ENCODE results near the gene DCAF10.
"Not testable (repeated sequence)": the region's sequence is repeated elsewhere in the genome, so short reads cannot be mapped to it uniquely, and the experiment has no call there.

The DCAF10 gene

GRCh38 chr9:37790096-37790495 lies 10.5 kb upstream of the DCAF10 start:
- DNase-seq (ENCODE audit: low read depth) = no peak

DNA sequence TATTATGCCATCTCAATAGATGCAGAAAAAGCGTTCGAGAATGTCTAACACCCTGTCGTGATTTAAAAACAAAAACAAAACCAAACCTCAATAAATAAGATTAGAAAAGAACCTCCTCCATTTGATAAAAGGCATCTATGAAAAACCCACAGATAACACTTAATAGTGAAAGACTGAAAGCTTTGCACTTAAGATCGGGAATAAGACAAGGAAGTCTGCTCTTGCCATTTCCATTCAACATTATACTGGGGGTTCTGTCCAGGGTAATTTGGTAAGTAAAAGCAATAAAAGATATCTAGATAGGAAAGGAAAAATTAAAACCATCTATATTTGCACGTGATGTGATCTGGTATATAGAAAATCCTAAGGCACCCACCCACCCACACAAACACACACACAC lies 8.5 kb upstream of the DCAF10 start:
- DNase-seq (ENCODE audit: low read depth) = no peak

GRCh38 chr9:37796232-37796631 lies 4.4 kb upstream of the DCAF10 start:
- no peak for DNase-seq (ENCODE audit: low read depth)

DNA sequence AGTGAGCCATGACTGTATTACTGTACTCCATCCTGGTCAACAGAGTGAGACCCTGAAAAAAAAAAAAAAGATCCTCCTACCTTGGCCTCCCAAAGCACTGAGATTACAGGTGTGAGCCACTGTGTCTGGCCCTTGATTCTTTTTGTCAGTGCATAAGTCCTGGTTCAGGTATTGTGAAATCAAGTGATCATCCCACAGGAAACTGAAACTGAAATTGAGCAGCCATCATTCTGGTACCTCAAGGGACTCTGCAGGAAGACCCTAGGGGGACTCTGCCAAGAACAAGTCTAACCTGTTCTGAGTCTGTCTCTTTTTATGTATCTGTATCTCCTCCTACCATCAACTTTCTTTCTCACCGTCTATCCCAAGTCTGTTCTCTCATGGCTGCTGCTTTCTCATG lies 1.9 kb upstream of the DCAF10 start:
- DNase-seq (ENCODE audit: low read depth) = no peak

DNA sequence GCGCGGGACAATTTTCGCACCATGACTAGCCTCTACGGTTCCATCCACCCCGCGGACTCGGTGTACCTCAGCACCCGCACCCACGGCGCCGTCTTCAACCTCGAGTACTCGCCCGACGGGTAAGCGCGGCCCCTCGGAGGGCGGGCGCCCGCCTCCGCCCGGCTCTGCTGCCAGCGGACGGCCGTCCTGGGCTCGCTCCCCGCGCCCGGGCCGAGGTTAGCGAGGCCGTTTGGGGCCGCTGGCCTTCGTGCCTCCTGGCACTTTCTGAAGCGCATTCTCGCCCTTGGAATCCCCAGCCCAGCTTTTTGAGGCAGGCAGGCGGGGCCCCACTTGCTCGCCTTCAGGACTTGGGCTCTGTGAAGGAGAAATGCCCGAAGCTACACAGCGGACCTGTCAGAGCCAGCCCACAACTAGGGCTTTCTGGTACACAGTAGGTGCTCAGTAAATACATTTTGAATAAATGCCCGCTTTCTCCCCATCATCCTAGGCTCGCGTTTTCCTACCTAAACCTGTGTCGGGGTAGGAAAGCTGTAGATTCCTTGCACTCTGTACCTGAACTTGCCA lies 772 bp downstream of the DCAF10 start:
- DNase-seq (ENCODE audit: low read depth) = peak; percentile 7

DNA sequence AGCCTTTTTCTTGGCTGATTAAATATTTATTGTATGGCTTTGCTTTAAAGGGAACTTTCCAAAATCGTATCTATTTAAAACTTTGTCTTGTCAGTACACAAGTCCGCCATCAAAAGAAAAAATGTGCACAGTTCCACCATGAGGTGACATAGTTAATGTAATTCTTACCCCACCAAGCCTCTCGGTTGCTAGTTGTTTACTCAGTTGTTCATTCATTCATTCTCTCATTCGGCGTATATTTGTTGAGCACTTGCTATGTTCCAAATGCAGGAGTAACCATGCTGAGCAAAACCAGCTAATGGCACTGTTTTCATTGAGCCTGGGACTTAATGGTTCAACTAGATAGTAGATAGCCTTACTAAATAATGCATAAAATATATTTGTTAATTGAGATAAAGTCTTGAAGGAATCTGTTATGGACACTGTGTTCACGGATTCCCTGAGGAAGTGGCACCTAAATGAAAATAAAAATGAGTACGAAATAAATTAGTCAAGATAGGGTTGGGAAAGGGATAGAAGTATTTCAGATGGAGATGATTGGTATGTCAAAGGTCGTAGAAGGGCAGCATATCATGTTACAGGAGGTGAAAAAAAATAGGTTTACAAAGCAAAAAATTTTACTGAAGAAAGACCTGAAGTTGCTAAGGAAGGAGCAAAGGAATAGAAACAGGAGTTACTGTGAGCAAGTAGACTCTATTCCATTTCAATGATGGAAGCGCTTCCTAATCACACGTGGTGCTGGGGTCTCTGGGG lies 1.5 kb downstream of the DCAF10 start:
- no peak for DNase-seq (ENCODE audit: low read depth)

DNA sequence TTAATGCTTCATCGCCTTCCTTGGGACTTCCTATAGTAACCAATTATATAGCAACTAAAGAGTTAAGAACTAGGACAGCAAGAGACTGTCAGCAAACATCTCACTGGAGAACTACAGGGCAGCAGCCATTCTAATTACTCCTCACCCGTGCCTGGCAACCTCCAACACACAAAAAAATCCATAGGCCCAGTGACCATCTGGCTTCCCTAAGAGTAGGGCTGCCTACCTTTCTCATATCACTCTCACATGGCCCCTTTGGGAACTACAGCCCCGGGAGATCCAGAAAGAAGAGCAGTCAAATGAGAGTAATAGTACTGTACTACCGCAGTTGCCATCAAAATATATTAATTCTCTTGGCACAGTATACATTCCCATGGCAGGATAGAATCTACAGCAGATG lies 5.7 kb downstream of the DCAF10 start:
- DNase-seq (ENCODE audit: low read depth) = no peak

GRCh38 chr9:37809676-37810075 lies 9.1 kb downstream of the DCAF10 start:
- DNase-seq (ENCODE audit: low read depth) = not testable (repeated sequence)

- DNase-seq (ENCODE audit: low read depth) = no peak
Measured at GRCh38 chr9:37811906-37812476, 11.4 kb downstream of the DCAF10 start.

DNA sequence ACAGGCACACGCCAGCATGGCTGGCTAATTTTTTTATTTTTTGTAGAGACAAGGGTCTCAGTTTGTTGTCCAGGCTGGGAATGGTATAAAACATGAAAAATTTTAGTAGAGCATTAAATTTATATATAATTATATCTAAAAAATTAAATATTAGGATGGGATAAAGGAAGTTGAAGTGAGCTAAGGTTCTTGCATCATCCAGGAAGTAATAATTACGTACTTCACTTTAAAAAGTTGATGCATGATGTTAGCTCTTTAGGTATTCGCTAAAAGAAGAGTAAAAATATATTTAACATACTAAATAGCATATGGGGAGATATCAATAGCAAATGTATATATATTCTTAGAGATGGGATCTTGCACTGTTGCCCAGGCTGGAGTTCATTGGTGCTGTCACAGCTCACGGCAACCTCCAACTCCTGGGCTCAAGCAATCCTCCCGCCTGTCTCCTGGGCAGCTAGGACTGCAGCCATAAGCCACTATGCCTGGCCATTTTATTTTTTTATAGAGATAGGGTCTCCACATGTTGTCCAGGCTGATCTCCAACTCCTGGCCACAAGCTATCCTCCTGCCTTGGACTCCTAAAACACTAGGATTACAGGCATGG lies 12.3 kb downstream of the DCAF10 start:
- no peak for DNase-seq (ENCODE audit: low read depth)

DNA sequence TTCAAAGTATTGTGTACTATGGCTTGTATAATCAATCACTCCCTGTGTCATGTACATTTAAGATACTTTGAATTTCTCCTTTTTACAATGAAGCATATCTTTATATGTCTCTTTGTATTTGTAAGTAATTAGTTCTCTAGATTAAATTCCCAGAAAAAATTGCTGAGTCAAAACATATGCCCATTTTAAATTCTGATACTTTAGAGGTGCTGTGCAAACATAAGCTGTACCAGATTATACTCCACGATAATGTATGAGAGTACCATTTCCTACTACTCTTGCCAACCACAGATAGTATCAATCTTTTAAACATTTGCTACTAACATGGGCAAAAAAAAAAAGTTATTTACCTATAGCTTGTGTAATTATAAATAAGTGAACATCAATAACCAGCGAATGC lies 18.3 kb downstream of the DCAF10 start:
- DNase-seq (ENCODE audit: low read depth) = no peak

- no peak for DNase-seq (ENCODE audit: low read depth)
Measured at GRCh38 chr9:37820142-37820541, 19.5 kb downstream of the DCAF10 start.

- not testable (repeated sequence) for DNase-seq (ENCODE audit: low read depth)
Measured at GRCh38 chr9:37825174-37825573, 24.6 kb downstream of the DCAF10 start.

DNA sequence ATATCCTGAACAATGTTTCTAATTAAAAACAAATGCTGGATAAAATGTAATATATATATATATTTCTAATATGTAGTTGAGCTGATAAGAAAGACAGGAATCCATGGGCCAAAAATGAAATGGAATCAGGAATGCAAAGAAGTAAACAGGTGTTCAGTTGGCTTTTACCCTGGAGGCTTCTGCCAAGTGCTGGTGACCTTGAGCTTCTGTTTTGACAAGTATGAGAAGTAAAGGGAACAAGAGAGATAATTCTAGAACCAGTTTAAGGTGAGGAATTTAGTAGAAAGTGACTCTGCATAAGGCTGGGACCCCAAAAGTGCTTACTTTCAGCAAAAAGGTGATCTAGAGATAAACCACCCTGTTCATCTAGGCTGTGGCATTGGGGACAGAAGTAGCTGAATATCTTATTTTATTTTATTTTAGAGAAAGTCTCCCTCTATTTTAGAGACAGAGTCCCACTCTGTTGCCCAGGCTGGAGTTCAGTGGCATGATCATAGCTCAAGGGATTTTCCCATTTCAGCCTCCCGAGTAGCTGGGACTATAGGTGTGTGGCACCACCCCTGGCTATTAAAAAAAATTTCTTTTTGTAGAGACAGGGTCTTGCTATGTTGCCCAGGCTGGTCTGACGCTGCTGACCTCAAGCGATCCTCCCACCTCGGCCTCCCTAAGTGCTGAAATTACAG lies 27.0 kb downstream of the DCAF10 start:
- no peak for DNase-seq (ENCODE audit: low read depth)

DNA sequence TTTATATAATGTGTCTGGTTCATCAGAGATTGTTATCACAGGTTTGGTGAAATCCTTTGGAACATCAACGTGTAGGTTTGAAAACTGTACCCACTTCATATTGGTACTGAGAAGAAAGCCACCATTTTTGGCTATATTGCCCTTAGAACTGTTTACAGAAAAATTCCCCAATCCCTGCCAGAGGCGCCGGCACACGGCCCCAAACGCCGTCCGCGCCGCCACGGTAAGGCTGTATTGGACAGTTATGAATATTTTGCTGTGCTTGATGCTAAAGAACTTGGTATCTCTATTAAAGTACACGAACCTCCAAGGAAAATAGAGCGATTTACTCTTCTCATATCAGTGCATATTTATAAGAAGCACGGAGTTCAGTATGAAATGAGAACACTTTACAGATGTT lies 35.2 kb downstream of the DCAF10 start:
- DNase-seq (ENCODE audit: low read depth) = no peak

GRCh38 chr9:37836386-37836785 lies 35.8 kb downstream of the DCAF10 start:
- no peak for DNase-seq (ENCODE audit: low read depth)

DNA sequence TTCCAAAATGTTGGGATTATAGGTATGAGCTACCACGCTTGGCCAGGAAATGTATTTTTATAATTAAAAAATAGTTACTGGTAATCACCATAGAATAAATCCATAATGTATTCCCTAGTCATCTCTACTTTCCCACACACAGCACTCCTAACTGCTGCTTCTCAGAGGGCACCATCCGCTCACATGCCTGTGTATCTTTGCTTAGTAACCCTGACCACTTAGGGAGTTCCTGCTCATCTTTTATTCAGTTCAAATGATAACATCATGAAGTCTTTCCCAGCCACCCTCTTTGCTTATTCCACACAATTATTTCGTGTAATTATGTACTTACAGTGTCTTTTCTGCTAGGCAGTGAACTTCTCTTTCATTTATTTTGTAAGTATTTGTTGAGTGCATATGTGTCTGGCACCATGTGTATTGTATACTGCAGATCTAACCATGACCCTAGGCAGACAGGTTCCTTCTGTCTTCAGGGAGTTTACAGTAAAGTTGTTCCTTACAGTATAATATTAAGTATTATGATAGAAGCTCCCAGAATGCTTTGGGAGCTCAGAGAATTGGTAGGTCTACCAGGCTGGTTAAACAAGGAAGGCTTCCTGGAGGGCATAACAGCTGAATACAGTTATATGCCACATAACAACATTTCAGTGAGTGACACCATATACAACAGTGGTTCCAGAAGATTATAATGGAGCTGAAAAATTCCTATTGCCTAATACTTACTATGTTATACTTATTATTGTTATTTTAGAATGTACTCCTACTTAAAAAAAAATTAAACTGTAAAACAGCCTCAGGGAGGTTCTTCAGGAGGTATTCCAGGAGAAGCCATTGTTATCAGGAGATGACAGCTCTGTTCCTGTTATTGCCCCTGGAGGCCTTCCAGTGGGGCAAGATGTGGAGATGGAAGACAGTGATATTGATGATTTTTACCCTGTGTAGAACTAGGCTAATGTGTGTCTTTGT lies 39.2 kb downstream of the DCAF10 start:
- DNase-seq (ENCODE audit: low read depth) = no peak

DNA sequence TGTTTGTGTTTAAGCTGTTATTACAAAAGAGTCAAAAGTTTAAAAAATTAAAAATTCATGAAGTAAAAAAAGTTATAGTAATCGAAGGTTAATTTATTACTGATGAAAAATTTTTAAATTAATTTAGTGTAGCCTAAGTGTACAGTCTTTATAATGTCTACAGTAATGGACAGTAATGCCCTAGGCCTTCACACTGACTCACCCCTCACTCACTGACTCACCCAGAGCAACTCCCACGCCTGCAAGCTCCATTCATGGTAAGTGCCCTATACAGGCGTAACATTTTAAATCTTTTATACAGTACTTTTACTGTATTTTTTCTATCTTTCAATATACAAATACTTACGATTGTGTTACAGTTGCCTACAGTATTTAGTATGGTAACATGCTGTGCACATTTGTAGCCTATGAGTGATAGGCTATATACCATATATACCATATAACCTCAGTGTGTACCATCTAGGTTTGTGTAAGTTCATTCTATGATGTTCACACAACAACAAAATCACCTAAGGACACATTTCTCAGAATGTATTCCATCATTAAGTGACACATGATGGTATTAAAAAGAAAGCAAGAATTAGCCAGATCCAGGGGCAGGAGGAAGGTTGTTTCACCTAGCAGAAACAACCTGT lies 40.1 kb downstream of the DCAF10 start:
- no peak for DNase-seq (ENCODE audit: low read depth)

GRCh38 chr9:37852222-37852621 lies 51.6 kb downstream of the DCAF10 start:
- DNase-seq (ENCODE audit: low read depth) = no peak

DNA sequence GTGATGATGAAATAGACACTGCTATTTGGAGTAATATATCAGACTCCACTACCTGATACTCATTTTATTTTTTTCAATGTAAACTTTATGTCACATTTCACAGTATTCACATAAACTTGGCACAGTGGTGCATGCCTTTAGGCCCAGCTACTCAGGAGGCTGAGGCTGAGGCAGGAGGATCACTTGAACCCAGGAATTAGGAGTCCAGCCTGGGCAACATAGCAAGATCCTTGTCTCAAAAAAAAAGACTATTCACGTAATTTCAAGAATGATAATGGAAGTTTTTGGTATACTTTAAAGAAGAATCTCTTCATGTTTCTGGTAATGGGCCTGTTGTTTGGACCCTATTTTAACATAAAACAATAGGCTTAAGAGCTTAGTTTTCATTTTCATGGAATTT lies 56.0 kb downstream of the DCAF10 start:
- DNase-seq (ENCODE audit: low read depth) = no peak

GRCh38 chr9:37859043-37859442 lies 58.4 kb downstream of the DCAF10 start:
- no peak for DNase-seq (ENCODE audit: low read depth)
